Activated naive CD4-positive, alpha-beta T cell treated with anti-CD3 and anti-CD28 coated beads, Interleukin-2, amount 50 U/mL, for 16 hours (primary cell): ENCODE results near the gene HDAC4.

Experiments used
- DNase-seq: peaks from one replicate; pipeline ENCODE4 v3.0.0-alpha.2; 2020

HDAC4 gene

DNA sequence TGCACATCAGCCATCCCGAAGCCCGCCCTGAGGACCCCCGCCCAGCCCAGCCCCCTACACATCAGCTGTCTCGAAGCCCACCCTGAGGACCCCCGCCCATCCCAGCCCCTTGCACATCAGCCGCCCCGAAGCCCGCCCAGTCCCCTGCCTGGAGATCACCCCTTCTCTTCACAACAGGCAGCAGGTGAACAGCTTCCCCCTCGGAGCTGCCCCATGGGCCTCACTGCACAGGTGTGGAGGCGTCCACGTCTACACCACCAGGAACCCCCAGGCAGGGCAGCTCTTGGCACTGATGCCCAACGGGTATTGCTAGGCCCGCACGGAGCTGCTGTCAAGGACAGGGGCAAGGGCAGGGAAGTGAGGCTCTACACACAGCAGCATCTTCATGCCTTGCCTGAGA lies 137.6 kb downstream of the HDAC4 start:
- DNase-seq: no peak

DNA sequence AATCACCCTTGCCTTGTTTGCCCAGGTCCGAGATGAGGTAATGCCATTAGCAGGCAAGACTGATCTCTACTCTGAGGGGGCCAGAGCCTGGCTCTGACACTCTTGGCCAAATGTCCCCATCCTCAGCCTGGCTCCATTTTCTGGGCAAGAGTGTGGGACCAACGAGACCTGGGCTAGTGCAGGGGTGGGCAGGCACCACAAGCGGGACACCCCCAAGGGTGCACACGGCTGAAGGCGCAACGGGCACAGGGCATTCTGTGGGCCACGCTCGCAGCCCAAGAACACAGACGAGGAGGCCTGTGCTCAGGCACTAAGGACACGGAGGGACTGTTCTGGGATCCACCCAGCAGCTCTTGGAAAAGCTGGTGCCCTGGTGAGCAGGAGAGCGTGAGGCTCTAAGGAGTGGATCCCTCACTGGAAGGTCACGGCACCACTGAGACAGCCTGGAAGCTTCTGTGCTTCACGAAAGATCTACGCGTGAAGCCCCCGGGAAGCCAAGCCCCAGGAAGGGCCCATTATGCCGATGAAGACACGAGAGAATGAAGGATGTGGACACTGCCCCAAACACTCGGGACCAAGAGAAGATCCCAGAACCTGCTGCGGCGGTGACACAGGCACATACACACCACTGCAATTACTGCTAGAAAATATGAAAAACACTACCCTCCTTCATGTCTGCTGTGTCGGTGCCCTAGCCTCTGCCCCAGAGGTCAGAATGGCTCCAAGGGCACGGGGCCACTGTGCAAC lies 138.2 kb downstream of the HDAC4 start:
- DNase-seq: no peak

DNA sequence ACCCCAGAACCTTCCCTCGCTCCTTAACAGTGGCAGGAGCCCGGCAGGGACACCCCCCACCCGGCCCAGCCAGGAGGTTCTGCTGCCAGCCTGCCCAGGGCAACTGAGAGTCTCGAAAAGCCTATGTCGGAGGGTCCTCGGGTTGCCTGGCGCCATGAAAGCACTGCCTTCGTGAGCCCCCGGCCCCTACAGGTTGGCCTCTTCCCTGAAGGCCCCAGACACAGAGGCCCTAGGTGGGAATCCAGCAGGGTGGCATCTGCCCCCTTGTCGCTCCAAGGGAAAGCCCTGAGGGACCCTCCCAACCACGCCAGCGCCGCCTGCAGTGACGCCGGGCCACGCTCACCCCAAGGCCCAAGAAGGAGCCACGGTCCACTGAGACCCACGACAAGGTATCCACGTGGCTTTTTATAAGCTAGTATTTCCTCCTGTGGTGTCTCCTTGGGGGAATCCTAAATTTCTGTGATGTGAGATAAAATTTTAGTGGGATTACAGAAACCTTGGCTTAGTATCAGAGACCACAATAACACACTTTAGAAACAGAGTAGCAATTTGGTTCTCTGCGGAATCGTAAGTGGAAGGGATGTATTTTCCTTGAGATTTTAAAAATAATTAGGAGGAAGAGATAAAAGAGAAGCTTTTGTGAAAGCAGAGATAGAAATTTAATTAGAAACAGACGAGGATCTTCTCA lies 138.9 kb downstream of the HDAC4 start:
- no peak for DNase-seq

DNA sequence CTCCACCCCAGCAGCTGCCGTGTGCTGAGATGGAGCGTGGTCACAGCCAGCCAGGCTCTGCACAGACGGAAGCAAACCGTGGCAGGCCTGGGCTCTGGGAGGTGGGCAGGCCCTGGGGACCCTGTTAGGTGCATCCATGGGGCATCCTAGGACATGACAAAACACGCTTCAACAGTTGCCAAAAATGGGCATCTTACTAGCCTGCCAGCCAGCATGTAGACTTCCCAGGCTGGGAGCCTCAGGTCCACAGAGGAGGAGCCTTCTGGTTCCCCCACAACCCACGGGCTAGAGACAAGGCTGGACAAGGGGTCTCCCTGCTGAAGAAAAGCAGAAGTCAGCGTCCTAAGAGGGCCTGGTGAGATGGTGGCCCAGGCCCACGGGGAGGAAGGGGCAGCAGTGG lies 139.5 kb downstream of the HDAC4 start:
- no peak for DNase-seq

DNA sequence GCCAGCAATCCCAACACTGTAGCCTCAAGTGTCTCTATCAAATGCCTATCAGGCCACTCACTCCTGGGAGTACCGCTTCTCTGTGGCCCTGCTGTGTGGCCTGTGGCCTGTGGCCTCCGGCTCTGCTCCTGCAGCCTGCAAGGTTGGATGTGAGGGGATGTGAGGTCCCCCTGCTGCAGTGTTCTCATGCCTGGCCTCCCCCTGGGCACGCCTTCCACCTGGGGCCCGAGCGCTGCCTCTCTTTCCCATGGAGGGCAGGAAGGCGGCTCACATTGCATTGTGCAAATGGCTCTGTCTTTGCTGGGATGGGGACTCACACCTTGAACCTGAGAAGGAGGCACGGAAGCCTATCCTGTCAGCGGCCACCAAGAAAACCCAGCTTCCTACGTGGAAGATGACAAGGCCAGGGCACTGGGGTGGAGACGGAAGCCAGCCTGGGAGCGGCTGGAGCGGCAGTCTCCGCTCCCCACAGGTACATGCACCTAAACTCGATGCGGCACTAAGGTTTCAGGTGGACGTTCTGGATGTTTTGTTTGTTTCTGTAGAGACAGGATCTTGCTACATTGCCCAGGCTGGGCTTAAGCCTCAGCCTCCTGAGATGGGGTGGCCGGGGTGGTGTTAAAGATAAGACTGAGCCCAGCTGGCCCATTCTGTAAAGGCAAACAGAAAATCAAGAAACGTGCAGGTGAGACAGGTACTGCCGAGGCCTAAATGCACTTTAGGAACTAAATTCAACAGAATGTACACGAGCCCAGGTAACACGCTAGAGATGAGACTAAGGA lies 140.1 kb downstream of the HDAC4 start:
- no peak for DNase-seq

DNA sequence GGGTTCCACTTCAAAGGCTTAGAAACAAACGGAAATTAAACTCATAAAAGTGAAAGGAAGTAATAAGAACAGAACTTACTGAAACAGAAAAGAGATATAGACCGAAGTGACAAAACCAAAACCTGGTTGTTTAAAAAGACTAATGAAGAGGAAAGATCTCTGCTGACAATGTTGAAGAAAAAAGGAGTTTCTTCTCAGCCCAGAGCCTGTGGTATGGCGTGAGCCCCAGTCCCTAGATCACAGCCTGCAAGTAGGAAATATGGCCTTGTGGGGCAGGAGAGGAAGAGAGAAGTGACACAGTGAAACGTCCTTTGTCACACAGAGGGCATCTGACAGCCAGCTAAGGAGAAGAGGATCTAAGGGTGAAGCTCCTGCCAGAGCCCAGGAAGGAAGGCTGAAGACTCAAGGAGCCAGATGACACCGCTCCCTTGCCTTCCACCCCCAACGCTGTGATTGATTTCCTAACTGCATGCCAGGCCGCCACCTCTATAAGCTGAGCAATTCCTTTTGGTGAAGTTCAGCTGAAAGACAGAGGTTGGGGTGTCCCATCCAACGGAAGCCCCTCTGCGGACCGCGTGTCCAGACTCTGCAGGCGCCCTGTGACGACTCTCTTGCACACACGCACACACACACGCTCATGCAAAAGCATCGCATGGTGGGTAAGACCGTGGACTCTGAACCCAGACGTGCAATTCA lies 141.1 kb downstream of the HDAC4 start:
- no peak for DNase-seq

DNA sequence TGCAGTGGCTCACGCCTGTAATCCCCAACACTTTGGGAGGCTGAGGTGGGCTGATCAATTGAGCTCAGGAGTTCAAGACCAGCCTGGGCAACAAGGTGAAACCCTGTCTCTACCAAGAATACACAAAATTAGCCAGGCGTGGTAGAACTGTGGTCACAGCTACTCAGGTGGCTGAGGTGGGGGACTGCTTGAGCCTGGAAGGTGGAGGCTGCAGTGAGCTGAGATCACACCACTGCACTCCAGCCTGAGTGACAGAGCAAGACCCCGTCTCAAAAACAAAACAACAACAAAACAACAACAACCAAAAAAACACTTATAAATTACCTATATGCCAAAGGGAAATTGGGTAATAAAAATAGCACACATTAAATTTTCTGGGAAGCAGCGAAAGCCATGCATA lies 141.6 kb downstream of the HDAC4 start:
- no peak for DNase-seq

DNA sequence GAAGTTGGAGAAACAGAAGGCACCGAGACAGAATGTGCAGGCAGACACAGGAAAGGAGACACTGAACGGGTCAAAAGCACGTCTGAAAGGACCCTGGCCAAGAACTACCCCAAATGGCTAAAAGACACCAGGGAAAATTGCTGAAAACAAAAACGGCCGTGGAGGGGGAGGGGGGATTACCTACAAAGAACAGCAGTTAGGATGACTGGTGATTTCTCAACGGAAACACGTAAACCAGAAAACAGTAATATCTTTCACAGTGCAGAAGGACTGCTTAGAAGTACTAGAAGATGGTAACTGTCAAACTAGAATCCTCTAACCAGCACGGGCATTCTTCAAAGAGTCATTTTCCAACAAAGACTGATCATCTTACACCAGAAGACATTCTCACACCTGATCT lies 142.6 kb downstream of the HDAC4 start:
- DNase-seq: no peak

DNA sequence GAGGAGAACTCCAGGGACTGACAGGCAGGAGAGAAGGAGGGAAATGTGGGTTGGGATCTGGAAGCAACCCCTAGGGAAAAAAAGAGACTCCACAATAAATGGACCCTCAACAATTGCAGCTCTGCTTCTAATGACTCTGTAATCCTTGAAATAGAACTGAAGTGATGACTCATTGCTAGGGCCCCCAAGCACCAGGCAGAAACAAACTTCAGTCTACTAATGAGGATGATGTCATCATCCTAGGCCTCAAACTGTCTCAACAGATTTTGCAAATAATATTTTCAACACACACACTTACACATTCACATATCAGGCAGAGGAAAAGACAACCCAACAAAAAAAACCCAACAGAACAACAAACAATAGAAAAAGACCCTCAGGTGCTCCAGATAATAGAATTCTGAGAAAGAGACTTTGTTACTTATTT lies 143.3 kb downstream of the HDAC4 start:
- DNase-seq: no peak

DNA sequence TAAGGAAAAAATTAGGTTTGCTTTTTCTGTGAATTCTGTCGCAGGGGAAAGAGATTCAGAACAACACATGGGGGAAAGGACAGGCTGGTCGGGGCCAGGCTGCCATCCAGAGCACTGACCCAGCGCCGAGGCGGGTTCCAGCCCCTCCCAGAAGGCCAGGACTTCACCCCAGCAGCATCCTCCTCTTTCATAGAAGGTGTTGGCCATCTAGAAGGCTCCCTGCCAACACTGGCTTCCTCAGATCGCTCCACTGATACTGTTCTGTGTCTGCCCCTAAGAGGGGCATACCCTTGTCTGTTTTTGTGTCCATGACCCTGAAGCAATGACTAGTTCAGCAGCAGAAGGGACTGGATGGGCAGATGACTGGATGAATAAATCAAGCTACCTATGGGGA lies 144.5 kb downstream of the HDAC4 start:
- no peak for DNase-seq

DNA sequence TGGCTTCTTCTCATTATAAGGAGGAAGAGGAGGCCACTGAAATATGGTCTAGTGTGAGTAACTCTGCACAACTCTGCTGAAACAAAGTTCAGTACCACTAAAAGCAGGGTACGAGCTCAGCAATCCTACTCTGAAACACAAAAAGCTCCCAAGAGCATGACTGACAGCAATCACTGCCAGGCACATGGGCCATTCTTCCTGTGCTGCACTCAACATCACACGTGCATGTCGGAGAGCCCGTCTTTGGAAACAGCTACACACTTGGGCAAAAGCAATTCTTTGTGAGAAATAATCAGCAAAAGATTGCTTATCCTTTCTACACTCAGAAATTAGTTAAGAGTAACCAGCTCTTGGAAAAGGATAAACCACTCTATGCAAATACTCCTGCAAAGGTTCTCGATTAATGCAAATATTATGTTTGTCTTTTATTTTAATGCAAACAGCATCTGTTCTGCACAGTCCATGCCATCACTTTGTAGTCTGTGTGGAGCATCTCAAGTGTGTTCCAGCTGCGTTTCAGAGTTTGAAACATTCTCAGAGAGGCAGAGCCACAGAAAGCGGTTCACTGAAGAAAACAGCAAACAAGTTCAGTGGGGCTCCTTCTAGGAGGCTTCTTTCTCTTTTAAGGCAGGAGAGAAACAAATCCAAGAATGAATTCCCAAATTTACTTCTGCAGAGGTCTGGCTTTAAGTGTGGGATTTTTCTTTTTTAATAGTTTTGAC lies 145.0 kb downstream of the HDAC4 start:
- no peak for DNase-seq

DNA sequence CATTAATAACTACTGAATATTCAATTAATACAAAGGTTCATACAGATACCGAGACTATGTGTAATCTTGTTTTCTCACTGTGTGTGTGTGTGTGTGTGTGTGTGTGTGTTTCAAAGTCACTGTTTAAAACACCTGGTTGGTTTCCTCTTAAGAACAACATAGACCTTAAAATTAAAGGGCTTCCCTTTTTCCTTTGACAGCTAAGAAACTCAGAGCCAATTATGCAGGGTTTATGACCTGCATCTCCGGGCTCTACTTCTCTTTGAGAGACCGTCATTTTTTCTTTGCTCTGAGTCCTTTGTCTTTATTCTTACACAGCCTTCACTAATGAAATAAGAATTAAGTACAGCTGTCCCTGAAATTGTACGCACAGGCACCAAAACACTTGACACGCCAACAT lies 145.6 kb downstream of the HDAC4 start:
- DNase-seq: no peak

DNA sequence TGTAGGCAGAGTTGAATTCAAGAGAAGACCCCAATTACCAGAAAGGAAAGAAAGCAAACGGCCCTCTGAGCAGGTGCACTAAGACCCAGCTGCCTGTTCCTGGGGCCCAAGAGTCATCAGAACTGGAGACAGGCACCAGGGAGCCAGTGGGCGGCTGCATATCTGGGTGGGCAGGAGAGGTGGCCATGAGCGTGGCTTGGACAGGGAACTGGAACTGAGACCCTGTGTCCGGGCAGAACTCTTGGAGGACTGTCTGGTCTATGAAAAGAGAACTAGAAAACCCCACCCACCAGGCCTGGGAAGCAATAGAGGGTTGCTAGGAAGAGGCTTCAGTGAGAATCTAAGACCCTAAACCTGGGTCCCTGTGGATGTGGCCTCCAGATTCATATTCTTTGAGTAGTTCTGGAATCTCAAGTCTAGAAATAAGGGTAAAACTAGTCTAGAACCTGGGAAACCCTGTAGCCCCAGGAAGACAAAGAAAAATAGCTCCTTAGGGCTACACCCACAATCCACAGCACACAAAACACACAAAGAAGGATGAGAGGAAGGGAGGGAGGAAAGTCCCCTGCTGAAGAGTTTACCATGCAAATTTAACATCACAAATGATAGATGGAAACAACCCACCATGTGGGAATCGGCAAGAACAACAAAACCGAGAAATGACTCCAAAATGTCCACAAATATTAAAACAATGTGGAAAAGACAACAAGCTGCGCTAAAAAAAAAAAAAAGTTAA lies 147.0 kb downstream of the HDAC4 start:
- no peak for DNase-seq

DNA sequence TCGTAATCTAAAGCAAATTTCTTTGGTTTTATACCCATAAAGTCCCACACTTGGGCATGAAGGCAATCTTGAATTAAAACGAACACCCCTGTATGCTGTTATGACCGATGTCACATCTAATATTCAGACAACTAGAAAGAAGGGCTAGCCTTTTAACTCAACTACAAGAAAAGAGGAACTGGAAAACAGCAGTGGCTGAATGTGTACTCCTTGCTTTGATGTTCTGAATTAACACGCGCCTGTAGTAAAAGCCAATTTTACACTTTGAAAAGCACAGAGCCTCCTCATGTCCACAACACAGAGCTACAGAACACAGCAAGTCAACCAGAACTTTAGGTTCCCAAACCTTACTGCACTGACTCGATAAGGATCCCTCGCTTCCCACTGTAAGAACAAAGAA lies 147.6 kb downstream of the HDAC4 start:
- DNase-seq: no peak

DNA sequence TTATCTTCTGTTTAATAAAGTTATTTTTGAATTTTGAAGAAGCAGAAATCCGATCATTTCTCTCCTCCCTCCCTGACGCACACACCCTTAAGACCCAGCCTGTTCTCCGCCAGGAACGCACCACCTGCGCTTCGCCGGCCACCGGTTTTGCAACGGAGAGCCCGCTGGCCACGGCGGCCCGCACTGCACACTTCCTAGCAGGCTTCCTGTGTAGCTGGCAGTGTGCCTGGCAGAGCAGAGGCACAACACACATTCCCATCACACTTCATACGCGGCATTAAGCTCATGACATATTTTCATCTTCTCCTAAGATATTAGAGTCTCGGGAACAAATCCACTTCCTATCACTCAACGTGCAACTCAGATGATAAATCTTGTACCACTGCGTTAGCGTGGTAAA lies 148.0 kb downstream of the HDAC4 start:
- DNase-seq: no peak

DNA sequence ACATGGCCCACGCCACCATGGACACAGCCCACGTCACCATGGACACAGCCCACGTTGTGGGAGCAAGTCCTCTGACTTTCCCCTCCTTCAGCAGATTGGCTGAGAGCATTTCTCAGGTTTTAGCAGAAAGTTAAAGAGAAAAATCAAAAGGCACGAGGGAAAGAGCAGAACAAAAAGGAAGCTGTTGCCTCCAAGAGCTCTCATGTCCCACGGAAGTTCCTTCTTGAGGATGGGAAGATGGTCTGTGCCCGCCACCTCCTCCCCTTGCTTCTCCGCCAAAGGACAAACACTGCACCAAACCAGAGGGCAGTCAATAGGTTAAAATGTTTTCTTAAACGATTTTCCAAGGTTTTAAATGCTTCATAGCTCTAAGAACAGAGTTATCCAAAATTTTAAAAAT lies 148.4 kb downstream of the HDAC4 start:
- no peak for DNase-seq

DNA sequence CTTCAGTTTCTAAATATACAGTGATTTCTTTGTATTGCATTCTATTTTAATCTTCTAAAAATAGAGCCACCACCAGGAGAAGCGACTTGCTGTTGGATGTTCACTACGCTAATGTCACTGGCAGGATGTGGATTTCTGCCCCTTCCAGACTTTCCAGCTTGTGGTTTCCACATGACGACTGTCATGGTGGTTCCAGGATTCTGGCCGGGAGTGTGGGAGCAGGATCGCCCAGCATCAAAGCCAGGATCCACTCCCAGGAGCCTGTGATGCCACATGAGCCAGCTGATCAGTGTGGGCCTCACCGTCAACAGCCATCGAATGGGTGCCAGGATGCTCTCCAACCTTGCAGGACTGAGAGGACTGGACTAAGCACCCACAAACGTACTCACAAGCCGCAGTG lies 148.8 kb downstream of the HDAC4 start:
- no peak for DNase-seq

DNA sequence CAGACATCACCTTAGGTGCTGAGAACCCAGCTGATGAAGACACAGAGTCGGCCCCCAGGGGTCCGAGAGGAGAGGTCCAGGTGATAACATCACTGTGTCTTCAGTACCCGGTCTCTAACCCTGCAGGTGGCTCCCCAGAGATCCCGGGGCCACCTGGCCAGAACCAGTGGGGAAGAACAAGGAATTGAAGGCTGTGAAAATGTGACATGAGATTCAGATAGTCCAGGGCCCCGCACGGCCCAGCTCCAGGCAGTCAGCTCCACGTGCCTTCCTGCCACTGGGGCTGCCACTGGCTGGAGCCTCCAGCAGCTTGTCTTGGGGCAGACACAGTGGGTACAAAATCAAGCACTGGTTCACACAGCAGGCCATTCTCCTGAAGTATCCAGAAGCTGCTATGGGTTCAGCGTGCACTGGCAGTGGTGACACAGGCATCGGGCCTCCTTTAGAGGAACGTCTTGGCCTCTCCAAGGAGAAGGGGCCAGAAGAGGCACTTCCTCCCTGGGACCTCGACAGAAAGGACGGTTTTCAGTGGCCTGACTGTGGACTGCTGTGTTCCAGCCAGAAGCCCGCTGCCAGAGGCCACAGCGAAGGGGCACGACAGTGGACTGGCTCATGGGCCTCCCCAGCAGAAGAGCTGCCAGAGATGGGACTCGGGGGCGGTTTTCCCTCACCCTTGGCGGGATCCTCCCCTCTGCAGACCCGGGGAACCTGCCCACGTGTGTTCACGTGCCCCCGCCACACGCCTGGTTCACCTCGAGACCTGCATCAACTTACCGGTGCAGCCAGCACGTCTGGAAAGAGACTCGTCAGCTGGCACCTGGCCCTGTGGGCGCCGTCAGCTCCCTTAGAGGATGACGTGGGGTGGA lies 150.4 kb downstream of the HDAC4 start:
- no peak for DNase-seq

DNA sequence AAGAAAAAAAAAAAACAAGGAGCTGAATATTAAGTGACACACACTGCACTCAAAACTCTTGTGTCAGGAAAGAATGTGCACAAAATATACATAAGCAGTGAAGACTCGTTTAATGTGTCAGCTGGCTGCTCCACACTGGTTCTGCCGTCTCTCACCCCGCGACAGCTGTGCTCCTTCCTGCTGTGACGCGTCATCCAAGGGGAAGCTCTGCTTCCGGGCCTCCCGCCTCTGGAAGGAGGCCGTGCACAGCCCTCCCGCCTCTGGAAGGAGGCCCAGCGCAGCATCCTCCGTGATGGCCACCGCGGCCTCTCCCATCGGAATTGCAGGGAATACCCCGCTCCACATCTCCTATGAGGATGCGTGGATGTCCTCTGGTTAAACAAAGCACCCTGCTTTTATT lies 151.0 kb downstream of the HDAC4 start:
- DNase-seq: no peak

DNA sequence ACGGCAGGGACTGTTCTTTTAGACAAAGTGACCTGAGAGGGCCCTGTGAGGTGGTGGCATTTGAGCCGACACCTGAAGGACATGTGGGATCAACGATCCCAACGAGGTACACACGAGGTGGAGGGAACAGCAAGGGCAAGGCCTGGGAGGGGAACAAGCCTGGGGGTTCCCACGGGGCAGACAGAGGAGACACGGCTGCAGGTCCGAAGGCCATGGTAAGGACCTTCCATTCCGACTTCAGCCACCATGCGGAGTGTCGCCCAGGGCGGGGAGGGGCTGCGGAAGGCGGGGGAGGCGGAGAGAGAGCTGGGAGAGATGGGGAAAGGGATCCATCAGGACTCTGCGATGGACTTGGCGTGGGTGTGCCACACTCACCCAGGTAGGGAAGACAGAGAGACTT lies 151.8 kb downstream of the HDAC4 start:
- DNase-seq: no peak
